Prostate gland (tissue), 2 donors: ENCODE measurements around the gene ISCU. TPM values are rescaled to one million over a fixed set of nuclear protein-coding genes. Genes with fewer than 3 reads are reported as not detected.

ENCODE experiments used
- DNase-seq: peaks from one replicate; pipeline ENCODE4 v3.0.0-alpha.2; 2019; ENCODE audit warnings: low spot score
- H3K27ac ChIP-seq, 2 donors: fragments of 200-600 bp; sonication (generic); 2 replicates each; pipeline ENCODE4 v1.5.1; 2017 to 2019
- H3K27me3 ChIP-seq: fragments of 200-600 bp; sonication (generic); replicated peaks from 2 replicates; pipeline ENCODE4 v1.5.1; 2019; ENCODE audit not compliant: insufficient read depth
- H3K36me3 ChIP-seq, 2 donors: fragments of 200-600 bp; sonication (generic); 1 replicate in 1 of 2; 2 replicates in 1 of 2; pipeline versions ENCODE4 v1.5.1 to v1.8.1; 2017 to 2019
- H3K4me1 ChIP-seq: fragments of 200-600 bp; sonication (generic); replicated peaks from 2 replicates; pipeline ENCODE4 v1.5.1; 2019
- H3K4me3 ChIP-seq, 2 donors: fragments of 200-600 bp; sonication (generic); 2 replicates each; pipeline ENCODE4 v1.5.1; 2017 to 2019
- H3K9me3 ChIP-seq: fragments of 200-600 bp; sonication (generic); 2 replicates; pipeline ENCODE4 v1.5.1; 2017
- CTCF ChIP-seq, 4 experiments: fragments of 200-600 bp in 2 of 4; fragments of 450-650 bp in 2 of 4; sonication (generic) in 2 of 4; IDR thresholded peaks; 1 replicate in 3 of 4; 2 replicates in 1 of 4; pipeline ENCODE4 v1.5.1; 2016 to 2019; ENCODE audit warnings: antibody characterized with exemption in 4 of 4, mild to moderate bottlenecking in 2 of 4, moderate library complexity in 2 of 4
- POLR2A ChIP-seq: fragments of 450-650 bp; IDR thresholded peaks from one replicate; pipeline ENCODE4 v1.6.1; 2016; ENCODE audit warnings: antibody characterized with exemption, mild to moderate bottlenecking
- POLR2AphosphoS5 ChIP-seq: sonication (generic); formaldehyde crosslinking; IDR thresholded peaks from one replicate; pipeline ENCODE4 v1.6.1; 2017; ENCODE audit warnings: antibody characterized with exemption
- WGBS: methylation state at CpG from one replicate; pipeline ENCODE4 v1.1.5; 2018; 5-methylcytosine and 5-hydroxymethylcytosine counted together
- intact Hi-C: fragments of 100-400 bp; cut with DNase I; formaldehyde crosslinking; loops from one replicate; pipeline ENCODE4 v1.14.2; 2022
- total RNA-seq, 2 donors: library from RNA; depleted of rRNA; stranded (reverse); fragments of >200 nt; gene quantifications; one replicate each; pipeline ENCODE4 v1.1.0, GENCODE V29; 2016

The ISCU gene
- total RNA-seq, 2 donors from 2014 or later, result 170 to 203 TPM

- no peak overlapping the region for H3K4me3 ChIP-seq
- 80% methylated on average over 14 of the region's 14 CpGs for WGBS
- H3K4me1 ChIP-seq, result no peaks in the 10 kb centered on the region
These were observed 3.3 kb upstream of the ISCU start for GRCh38 chr12:108559007-108559655.

GRCh38 chr12:108559748-108560147 is 2.6 kb upstream of the ISCU start:
- no peaks in the 10 kb centered on the region for H3K27me3 ChIP-seq
- intact Hi-C loops, result loop anchor here (5.0 kb wide), 2 partner anchors 298 to 533 kb away; partner anchors contain the start of genes ALKBH2 and SSH1
- TF ChIP-seq CTCF (IDR thresholded peaks at IDR 0.05), result no peak
- TF ChIP-seq POLR2AphosphoS5, result no peak
- TF ChIP-seq POLR2A, result no peak
- peak overlapping the region; percentile 89 to 97 for H3K4me3 ChIP-seq
- WGBS, result 69% methylated on average over 3 of the region's 3 CpGs
- H3K27ac ChIP-seq, result no peak overlapping the region
- no peaks in the 10 kb centered on the region for H3K4me1 ChIP-seq
- no peaks in the 10 kb centered on the region for H3K36me3 ChIP-seq
- DNase-seq, result no peak
- no peaks in the 10 kb centered on the region for H3K9me3 ChIP-seq

More at GRCh38 chr12:108559007-108559655, 3.3 kb upstream of the ISCU start:
- H3K27ac ChIP-seq, result no peak overlapping the region
- no peaks in the 10 kb centered on the region for H3K9me3 ChIP-seq
- no peaks in the 10 kb centered on the region for H3K36me3 ChIP-seq
- DNase-seq, result no peak
- TF ChIP-seq CTCF (IDR thresholded peaks at IDR 0.05) (no peak), POLR2A (no peak), POLR2AphosphoS5 (no peak)
- no peaks in the 10 kb centered on the region for H3K27me3 ChIP-seq
- intact Hi-C loops, result no loop called here

- Histone ChIP-seq H3K36me3 (no peaks in the 10 kb centered on the region), H3K27ac (peak overlapping the region; percentile 88), H3K27me3 (no peaks in the 10 kb centered on the region), H3K9me3 (no peaks in the 10 kb centered on the region), H3K4me1 (no peaks in the 10 kb centered on the region), H3K4me3 (peak overlapping the region; percentile 89 to 97)
- DNase-seq, result no peak
- WGBS, result under 1% methylated on average over 12 of the region's 12 CpGs
- TF ChIP-seq CTCF (IDR thresholded peaks at IDR 0.05) (no peak), POLR2A (no peak)
- intact Hi-C loops, result loop anchor here (5.0 kb wide), 2 partner anchors 297 to 532 kb away; partner anchors contain the start of genes ALKBH2 and SSH1
These were observed 2.1 kb upstream of the ISCU start for GRCh38 chr12:108560321-108560721.

- TF ChIP-seq POLR2AphosphoS5 (peak; percentile 94), POLR2A (peak; percentile 48), CTCF (IDR thresholded peaks at IDR 0.05) (no peak)
- no peaks in the 10 kb centered on the region for H3K27me3 ChIP-seq
- intact Hi-C loops, result loop anchor here (5.0 kb wide), 2 partner anchors 296 to 531 kb away; partner anchors contain the start of genes ALKBH2 and SSH1
- no peaks in the 10 kb centered on the region for H3K4me1 ChIP-seq
- no peaks in the 10 kb centered on the region for H3K9me3 ChIP-seq
- WGBS, result under 1% methylated on average over 57 of the region's 57 CpGs
- H3K27ac ChIP-seq, result peak within 1 kb of the TSS; percentile 88
- peak within 1 kb of the TSS; percentile 89 to 97 for H3K4me3 ChIP-seq
- peak; percentile 75 for DNase-seq
- H3K36me3 ChIP-seq, result no peaks in the 10 kb centered on the region
These were observed 1.4 kb upstream of the ISCU start, which contains the start of gene SART3 for GRCh38 chr12:108560752-108561719. Gene SART3 (minus strand): TSS chr12:108561173. CDS start chr12:108561154, 19 bp downstream.
